SK-N-SH treated with all-trans-retinoic acid at 6 μM for 48 hours (cell line): ENCODE results near the gene TULP1.

Experiments
- ATAC-seq: fragments of 200-7000 bp; cut with Tn5 transposase; 3 replicates; pipeline ENCODE4 v1.9.1; 2020; ENCODE audit warnings: mild to moderate bottlenecking, moderate library complexity
- ARNTL ChIP-seq: fragments of 450-650 bp; formaldehyde crosslinking; IDR thresholded peaks from 2 replicates; pipeline ENCODE4 v1.5.0; 2020; ENCODE audit warnings: low read depth, mild to moderate bottlenecking, moderate library complexity, borderline replicate concordance
- BACH2 ChIP-seq: fragments of 250-450 bp; sonication (Bioruptor Pico); IDR thresholded peaks from 2 replicates; pipeline ENCODE4 v1.9.0; 2021; ENCODE audit warnings: mild to moderate bottlenecking, borderline replicate concordance
- CREB5 ChIP-seq: fragments of 250-450 bp; sonication (Bioruptor Pico); IDR thresholded peaks from 2 replicates; pipeline ENCODE4 v1.5.1; 2020; ENCODE audit warnings: low read depth, mild to moderate bottlenecking, moderate library complexity
- CSDC2 ChIP-seq: fragments of 250-450 bp; sonication (Bioruptor Pico); IDR thresholded peaks from 2 replicates; pipeline ENCODE4 v1.5.0; 2020; ENCODE audit warnings: mild to moderate bottlenecking, moderate library complexity
- CSRNP3 ChIP-seq: fragments of 250-450 bp; sonication (Bioruptor Pico); IDR thresholded peaks from 2 replicates; pipeline ENCODE4 v1.5.1; 2021; ENCODE audit warnings: mild to moderate bottlenecking, moderate library complexity
- ESRRG ChIP-seq: fragments of 250-450 bp; sonication (Bioruptor Pico); IDR thresholded peaks from 2 replicates; pipeline ENCODE4 v1.6.1; 2021; ENCODE audit warnings: mild to moderate bottlenecking
- GLIS3 ChIP-seq: fragments of 250-450 bp; sonication (Bioruptor Pico); IDR thresholded peaks from 2 replicates; pipeline ENCODE4 v1.5.0; 2020; ENCODE audit warnings: mild to moderate bottlenecking, moderate library complexity
- ISL1 ChIP-seq: fragments of 250-450 bp; sonication (Bioruptor Pico); IDR thresholded peaks from 2 replicates; pipeline ENCODE4 v2.1.2; 2022; ENCODE audit warnings: mild to moderate bottlenecking, moderate library complexity
- OSR1 ChIP-seq: fragments of 250-450 bp; sonication (Bioruptor Pico); IDR thresholded peaks from 2 replicates; pipeline ENCODE4 v1.8.0; 2022; ENCODE audit warnings: moderate library complexity, mild to moderate bottlenecking, inconsistent platforms
- PATZ1 ChIP-seq: fragments of 250-450 bp; sonication (Bioruptor Pico); IDR thresholded peaks from 2 replicates; pipeline ENCODE4 v1.8.0; 2020; ENCODE audit warnings: mild to moderate bottlenecking, moderate library complexity, borderline replicate concordance
- POU6F1 ChIP-seq: fragments of 250-450 bp; sonication (Bioruptor Pico); IDR thresholded peaks from 2 replicates; pipeline ENCODE4 v1.8.0; 2021; ENCODE audit warnings: low read depth, mild to moderate bottlenecking, moderate library complexity, borderline replicate concordance
- PPARA ChIP-seq: fragments of 250-450 bp; sonication (Bioruptor Pico); IDR thresholded peaks from 2 replicates; pipeline ENCODE4 v1.5.0; 2020; ENCODE audit warnings: mild to moderate bottlenecking, borderline replicate concordance
- RARB ChIP-seq: fragments of 250-450 bp; sonication (Bioruptor Pico); IDR thresholded peaks from 2 replicates; pipeline ENCODE4 v1.8.0; 2021; ENCODE audit warnings: mild to moderate bottlenecking, moderate library complexity
- TCF4 ChIP-seq: fragments of 250-450 bp; sonication (Bioruptor Pico); IDR thresholded peaks from 2 replicates; pipeline ENCODE4 v1.8.0; 2021; ENCODE audit warnings: mild to moderate bottlenecking, moderate library complexity, borderline replicate concordance
- TOX ChIP-seq: fragments of 250-450 bp; sonication (Bioruptor Pico); IDR thresholded peaks from 2 replicates; pipeline ENCODE4 v1.8.0; 2021; ENCODE audit warnings: mild to moderate bottlenecking, moderate library complexity, borderline replicate concordance
- TSHZ2 ChIP-seq: fragments of 250-450 bp; sonication (Bioruptor Pico); IDR thresholded peaks from 2 replicates; pipeline ENCODE4 v1.5.0; 2020; ENCODE audit warnings: mild to moderate bottlenecking, moderate library complexity
- ZC3H10 ChIP-seq: fragments of 250-450 bp; sonication (Bioruptor Pico); IDR thresholded peaks from 2 replicates; pipeline ENCODE4 v1.5.1; 2021; ENCODE audit warnings: mild to moderate bottlenecking, moderate library complexity
- ZFP3 ChIP-seq: fragments of 250-450 bp; sonication (Bioruptor Pico); IDR thresholded peaks from 2 replicates; pipeline ENCODE4 v1.5.0; 2020; ENCODE audit warnings: mild to moderate bottlenecking, moderate library complexity
- ZFP30 ChIP-seq: fragments of 450-650 bp; formaldehyde crosslinking; IDR thresholded peaks from 2 replicates; pipeline ENCODE4 v1.5.0; 2022; ENCODE audit warnings: mild to moderate bottlenecking, moderate library complexity
- ZNF565 ChIP-seq: fragments of 450-650 bp; formaldehyde crosslinking; conservative IDR thresholded peaks from 2 replicates; pipeline ENCODE4 v1.5.0; 2020; ENCODE audit warnings: low read depth, mild to moderate bottlenecking, moderate library complexity
- ZNF70 ChIP-seq: fragments of 450-650 bp; formaldehyde crosslinking; IDR thresholded peaks from 2 replicates; pipeline ENCODE4 v1.5.0; 2020; ENCODE audit warnings: mild to moderate bottlenecking, moderate library complexity
- ZNF8 ChIP-seq: fragments of 450-650 bp; formaldehyde crosslinking; IDR thresholded peaks from 2 replicates; pipeline ENCODE4 v1.5.0; 2020; ENCODE audit warnings: mild to moderate bottlenecking, moderate library complexity

The TULP1 gene

GRCh38 chr6:35473850-35474130, 38.9 kb downstream of the TULP1 start:
- no peak for TF ChIP-seq OSR1
- TF ChIP-seq ZNF565: no peak
- TF ChIP-seq BACH2 (CRISPR knock-in tag): no peak
- no peak for TF ChIP-seq RARB
- no peak for TF ChIP-seq CSDC2 (CRISPR knock-in tag)
- TF ChIP-seq ISL1: no peak
- no peak for TF ChIP-seq ZFP3 (CRISPR knock-in tag)
- TF ChIP-seq TOX: no peak
- TF ChIP-seq ZNF8 (CRISPR knock-in tag): no peak
- TF ChIP-seq ESRRG: no peak
- no peak for TF ChIP-seq ZFP30 (CRISPR knock-in tag)
- TF ChIP-seq ARNTL: no peak
- no peak for TF ChIP-seq CREB5 (CRISPR knock-in tag)
- ATAC-seq: no peak; the same call in 2 of the 3 replicates

- no peak for ATAC-seq
- TF ChIP-seq TCF4 (CRISPR knock-in tag) (no peak), TSHZ2 (CRISPR knock-in tag) (no peak)
Measured at GRCh38 chr6:35473075-35473849, 39.4 kb downstream of the TULP1 start.

- TF ChIP-seq ZFP30 (CRISPR knock-in tag): no peak
- no peak for TF ChIP-seq ZC3H10 (CRISPR knock-in tag)
- TF ChIP-seq BACH2 (CRISPR knock-in tag): no peak
- no peak for TF ChIP-seq RARB
- no peak for TF ChIP-seq CREB5 (CRISPR knock-in tag)
- no peak for TF ChIP-seq CSDC2 (CRISPR knock-in tag)
- no peak for TF ChIP-seq ZNF70 (CRISPR knock-in tag)
- no peak for TF ChIP-seq OSR1
- TF ChIP-seq GLIS3: no peak
- no peak for TF ChIP-seq ARNTL
- no peak for TF ChIP-seq ESRRG
- no peak for TF ChIP-seq CSRNP3 (CRISPR knock-in tag)
- TF ChIP-seq POU6F1 (CRISPR knock-in tag): no peak
- no peak for TF ChIP-seq PPARA (CRISPR knock-in tag)
- no peak for TF ChIP-seq PATZ1
- no peak for TF ChIP-seq ZFP3 (CRISPR knock-in tag)
- ATAC-seq: no peak
Measured at GRCh38 chr6:35471836-35472345, 40.8 kb downstream of the TULP1 start.
